AG04450 (cell line): ENCODE measurements around the gene RBMS2. TPM values are rescaled to one million over a fixed set of nuclear protein-coding genes. Genes with fewer than 3 reads are reported as not detected.

Experiments used
- CTCF ChIA-PET: fragments of 300-600, 350-600 bp; formaldehyde crosslinking; extraction: SDS; loops from one replicate; lab custom pipeline; 2022; ENCODE audit warnings: antibody characterized with exemption, inconsistent platforms; lab: Charles Lee
- POLR2A ChIA-PET: fragments of 350-600 bp; formaldehyde crosslinking; extraction: SDS; loops from one replicate; lab custom pipeline; 2021; ENCODE audit warnings: antibody characterized with exemption, inconsistent platforms; lab: Yijun Ruan, JAX
- DNase-seq: peaks from one replicate; pipeline ENCODE4 v3.0.0-alpha.2; 2011; ENCODE audit warnings: low read depth, low spot score
- H3K27ac ChIP-seq: one replicate; pipeline ENCODE4 v1.5.1; 2012; ENCODE audit warnings: low read depth, low read length, control low read depth
- H3K27me3 ChIP-seq: one replicate; pipeline ENCODE4 v1.6.0; 2012; ENCODE audit warnings: low read length; ENCODE audit not compliant: control insufficient read depth, insufficient read depth
- H3K4me3 ChIP-seq: 2 replicates; pipeline ENCODE4 v1.5.1; 2011; ENCODE audit warnings: mild to moderate bottlenecking, low read depth, low read length, control low read depth
- H3K9me3 ChIP-seq: 2 replicates; pipeline ENCODE4 v1.5.1; 2012; ENCODE audit warnings: low read length; ENCODE audit not compliant: control insufficient read depth, insufficient read depth
- CTCF ChIP-seq: IDR thresholded peaks from 2 replicates; pipeline ENCODE4 v1.5.1; 2011; ENCODE audit warnings: low read depth, low read length, control low read depth, inconsistent platforms
- polyA plus RNA-seq: library from polyadenylated mRNA; depleted of rRNA; stranded (reverse); fragments of >200 nt; gene quantifications from 2 replicates; pipeline ENCODE4 v1.2.3, GENCODE V29; 2011

Gene RBMS2
- polyA plus RNA-seq, 1 experiment = 96.4 TPM

GRCh38 chr12:56546680-56547079, 25.1 kb downstream of the RBMS2 start:
- H3K4me3 ChIP-seq = no peak overlapping the region
- H3K9me3 ChIP-seq = no peaks in the 10 kb centered on the region
- ChIA-PET CTCF (no interaction called here), POLR2A (no interaction called here)
- H3K27me3 ChIP-seq = no peaks in the 10 kb centered on the region
- no peak for DNase-seq
- no peak overlapping the region for H3K27ac ChIP-seq
- TF ChIP-seq CTCF = no peak

GRCh38 chr12:56551070-56551469, 29.4 kb downstream of the RBMS2 start:
- Histone ChIP-seq H3K9me3 (no peaks in the 10 kb centered on the region), H3K27me3 (no peaks in the 10 kb centered on the region), H3K4me3 (no peak overlapping the region), H3K27ac (no peak overlapping the region)
- no peak for DNase-seq
- TF ChIP-seq CTCF = no peak
- POLR2A ChIA-PET = no interaction called here
- CTCF ChIA-PET = no interaction called here

GRCh38 chr12:56565510-56566101, 44.0 kb downstream of the RBMS2 start:
- H3K27me3 ChIP-seq = no peaks in the 10 kb centered on the region
- no peaks in the 10 kb centered on the region for H3K9me3 ChIP-seq
- ChIA-PET POLR2A (interaction anchor here (1.0 to 1.2 kb wide), 2 partner anchors 44 to 51 kb away, joined by 4 to 11 read pairs; partner anchors contain the start of gene RBMS2), CTCF (interaction anchor here (0.8 to 1.2 kb wide), 2 partner anchors 52 to 71 kb away, joined by 4 to 7 read pairs; no protein-coding TSS in a partner anchor)
- H3K4me3 ChIP-seq = peak overlapping the region; percentile 15
- 0 out of 2 replicates have a peak, but pooled peaks have one; percentile 11 for TF ChIP-seq CTCF
- DNase-seq = peak; percentile 66
- peak overlapping the region; percentile 79 for H3K27ac ChIP-seq

- CTCF ChIA-PET = interaction anchor here (1.7 to 4.7 kb wide), 2 partner anchors 14 to 54 kb away, joined by 4 to 62 read pairs; no protein-coding TSS in a partner anchor
- no peak for DNase-seq
- no peak for TF ChIP-seq CTCF
- H3K9me3 ChIP-seq = no peaks in the 10 kb centered on the region
- no peaks in the 10 kb centered on the region for H3K27me3 ChIP-seq
- H3K4me3 ChIP-seq = no peak overlapping the region
- no peak overlapping the region for H3K27ac ChIP-seq
- POLR2A ChIA-PET = no interaction called here
These were observed 46.5 kb downstream of the RBMS2 start for GRCh38 chr12:56568146-56568545.

- H3K4me3 ChIP-seq = no peak overlapping the region
- H3K27me3 ChIP-seq = no peaks in the 10 kb centered on the region
- no peak for DNase-seq
- CTCF ChIA-PET = interaction anchor here (1.6 to 4.7 kb wide), 3 partner anchors 10 to 66 kb away, joined by 7 to 62 read pairs (median 8); no protein-coding TSS in a partner anchor
- peak overlapping the region; percentile 22 for H3K27ac ChIP-seq
- no peaks in the 10 kb centered on the region for H3K9me3 ChIP-seq
- POLR2A ChIA-PET = interaction anchor here (0.5 kb wide), 1 partner anchor 10 kb away, joined by 3 read pairs; no protein-coding TSS in a partner anchor
- no peak for TF ChIP-seq CTCF
These were observed 49.5 kb downstream of the RBMS2 start for GRCh38 chr12:56571121-56571520.
